ENCODE measurements around the gene SLU7.
"Not testable (repeated sequence)": the region's sequence is repeated elsewhere in the genome, so short reads cannot be mapped to it uniquely, and the experiment has no call there.

The SLU7 gene

GRCh38 chr5:160450164-160450932 is 31.5 kb upstream of the SLU7 start:
- no peak for DNase-seq (ENCODE audit: low read depth)

GRCh38 chr5:160449458-160449857 is 30.6 kb upstream of the SLU7 start:
- DNase-seq (ENCODE audit: low read depth), result no peak

- no peak for DNase-seq (ENCODE audit: low read depth)
Observed at GRCh38 chr5:160448886-160449285, 30.0 kb upstream of the SLU7 start.

- DNase-seq (ENCODE audit: low read depth), result no peak
Observed at GRCh38 chr5:160445751-160446150, 26.9 kb upstream of the SLU7 start.

- DNase-seq (ENCODE audit: low read depth), result no peak
Observed at GRCh38 chr5:160445132-160445531, 26.3 kb upstream of the SLU7 start.

GRCh38 chr5:160444407-160444806 is 25.5 kb upstream of the SLU7 start:
- no peak for DNase-seq (ENCODE audit: low read depth)

- DNase-seq (ENCODE audit: low read depth), result no peak
Observed at GRCh38 chr5:160442824-160443431, 24.0 kb upstream of the SLU7 start.

- no peak for DNase-seq (ENCODE audit: low read depth)
Observed at GRCh38 chr5:160441311-160441781, 22.5 kb upstream of the SLU7 start.

GRCh38 chr5:160439205-160439600 is 20.3 kb upstream of the SLU7 start:
- peak; percentile 89 for DNase-seq (ENCODE audit: low read depth)

GRCh38 chr5:160438316-160439204 is 19.7 kb upstream of the SLU7 start:
- peak; percentile 26 for DNase-seq (ENCODE audit: low read depth)

- no peak for DNase-seq (ENCODE audit: low read depth)
Observed at GRCh38 chr5:160437271-160437670, 18.4 kb upstream of the SLU7 start.

- DNase-seq (ENCODE audit: low read depth), result not testable (repeated sequence)
Observed at GRCh38 chr5:160436661-160437060, 17.8 kb upstream of the SLU7 start.

GRCh38 chr5:160436017-160436416 is 17.1 kb upstream of the SLU7 start:
- no peak for DNase-seq (ENCODE audit: low read depth)

GRCh38 chr5:160435532-160435931 is 16.7 kb upstream of the SLU7 start:
- no peak for DNase-seq (ENCODE audit: low read depth)

- DNase-seq (ENCODE audit: low read depth), result no peak
Observed at GRCh38 chr5:160434022-160434531, 15.2 kb upstream of the SLU7 start.

- no peak for DNase-seq (ENCODE audit: low read depth)
Observed at GRCh38 chr5:160432787-160433186, 13.9 kb upstream of the SLU7 start.

GRCh38 chr5:160432196-160432595 is 13.3 kb upstream of the SLU7 start:
- DNase-seq (ENCODE audit: low read depth), result no peak

GRCh38 chr5:160427607-160428006 is 8.7 kb upstream of the SLU7 start:
- no peak for DNase-seq (ENCODE audit: low read depth)

GRCh38 chr5:160423099-160423498 is 4.2 kb upstream of the SLU7 start:
- DNase-seq (ENCODE audit: low read depth), result no peak

GRCh38 chr5:160421625-160422258 is 2.9 kb upstream of the SLU7 start, which contains the start of gene PTTG1:
Gene PTTG1 (plus strand): TSS chr5:160421855. CDS start chr5:160422313, 458 bp downstream.
- peak; percentile 78 for DNase-seq (ENCODE audit: low read depth)

- DNase-seq (ENCODE audit: low read depth), result no peak
Observed at GRCh38 chr5:160420331-160420610, 1.4 kb upstream of the SLU7 start.
